Globus pallidus (tissue), 1 donor: ENCODE results near the gene DYNC2LI1.

ENCODE experiments used
- DNase-seq: peaks from one replicate; pipeline ENCODE4 v3.0.0-alpha.2; 2015; ENCODE audit warnings: low spot score

Gene DYNC2LI1

DNA sequence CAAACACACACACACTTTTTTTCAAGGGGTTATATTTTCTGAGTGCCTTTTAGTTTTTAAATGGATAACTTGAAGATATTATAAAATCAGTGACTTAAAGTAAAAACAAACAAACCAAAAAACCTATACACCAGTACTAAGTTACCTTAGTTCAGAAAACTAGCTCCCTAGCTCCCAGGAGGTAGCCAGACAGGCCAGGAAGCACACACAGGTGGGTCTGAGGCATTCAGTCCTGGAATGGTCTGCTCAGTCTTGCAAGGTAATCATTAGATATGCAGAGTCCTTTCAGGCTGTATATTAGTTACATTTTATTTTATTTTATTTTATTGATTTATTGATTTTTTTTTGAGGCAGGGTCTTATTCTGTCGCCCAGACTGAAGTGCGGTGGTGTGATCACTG is 10.7 kb upstream of the DYNC2LI1 start:
- DNase-seq: no peak

DNA sequence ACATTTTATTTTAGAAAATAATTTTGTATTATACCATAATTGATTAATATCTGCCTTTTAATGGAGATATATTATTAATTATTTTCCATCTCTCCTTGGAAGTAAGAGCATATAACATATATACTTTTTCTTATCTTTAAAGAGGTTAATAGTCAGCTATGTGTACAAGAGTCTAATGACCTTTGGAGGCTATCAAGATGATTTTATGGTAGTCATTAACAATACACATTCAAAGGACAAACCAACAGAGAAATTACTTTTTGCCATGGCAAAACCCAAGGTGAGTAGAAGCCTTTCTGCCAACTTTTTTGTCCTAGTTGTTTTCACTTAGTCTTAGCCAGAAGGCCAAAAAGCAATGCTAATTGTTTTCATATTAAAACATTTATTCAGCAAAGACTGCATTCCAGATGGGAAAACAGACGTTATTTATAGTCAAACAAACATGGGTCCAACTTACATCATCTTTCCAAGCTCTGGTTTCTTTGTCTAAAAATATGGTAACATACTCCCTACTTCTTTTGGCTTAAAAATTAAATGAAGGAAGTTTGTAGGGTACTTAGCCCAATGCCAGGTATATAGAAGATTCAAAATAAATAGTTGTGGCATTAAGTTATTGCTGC is 9.6 kb upstream of the DYNC2LI1 start:
- no peak for DNase-seq

DNA sequence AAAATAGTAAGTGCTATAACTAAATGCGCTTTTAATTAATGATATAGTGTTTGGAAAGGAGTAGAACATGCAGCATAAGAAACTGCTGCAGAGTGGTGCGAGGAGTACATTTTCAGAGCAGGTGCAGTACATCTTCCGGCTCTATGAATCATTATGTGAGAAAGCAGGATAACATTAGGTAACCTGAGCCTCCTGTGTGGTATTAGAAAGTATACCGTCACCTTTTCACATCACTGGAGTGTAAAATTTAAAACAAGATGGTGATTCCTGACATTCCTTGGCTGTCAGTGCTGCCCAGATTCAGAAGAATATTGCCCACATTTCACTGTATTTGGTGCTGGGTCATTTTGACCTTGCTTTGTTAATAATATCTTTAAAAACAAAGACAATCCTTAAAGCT is 7.8 kb upstream of the DYNC2LI1 start:
- no peak for DNase-seq

DNA sequence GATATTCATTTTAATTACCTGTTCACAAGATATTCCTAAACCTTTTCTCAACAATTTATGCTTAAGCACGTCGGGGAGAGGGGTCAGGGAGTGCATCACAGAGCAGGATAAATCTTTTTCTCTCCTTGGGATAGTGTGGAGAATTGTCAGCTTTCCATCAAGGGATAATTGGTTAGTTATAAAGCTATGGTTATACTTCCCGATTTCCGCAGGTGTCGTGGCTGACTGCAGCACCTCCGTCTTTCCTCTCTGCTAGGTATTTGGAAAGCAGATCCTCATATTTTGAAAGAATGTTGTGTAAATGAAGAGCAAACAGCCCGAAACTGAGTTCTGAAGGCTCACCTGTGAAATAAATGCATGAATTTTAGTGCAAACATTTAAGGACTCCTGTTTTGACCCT is 778 bp downstream of the DYNC2LI1 start:
- no peak for DNase-seq

DNA sequence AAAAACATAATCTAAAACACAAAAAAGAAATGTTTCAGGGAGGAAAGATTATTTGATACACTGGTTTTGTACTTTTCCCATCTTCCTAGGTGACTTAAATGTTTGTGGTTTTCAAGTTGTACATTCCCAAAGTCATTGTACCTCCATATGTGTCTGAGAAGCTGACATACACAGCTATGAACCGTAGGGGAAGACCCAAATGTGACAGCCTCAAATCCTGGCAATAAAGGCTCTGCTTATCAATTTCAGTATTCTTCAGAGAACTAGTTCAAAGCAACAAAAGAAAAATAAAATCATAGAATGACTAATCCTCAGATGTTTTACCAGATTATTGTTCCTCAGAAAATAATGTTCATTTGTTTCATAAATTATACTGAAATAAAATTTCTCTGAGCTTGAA is 2.5 kb downstream of the DYNC2LI1 start:
- DNase-seq: no peak

DNA sequence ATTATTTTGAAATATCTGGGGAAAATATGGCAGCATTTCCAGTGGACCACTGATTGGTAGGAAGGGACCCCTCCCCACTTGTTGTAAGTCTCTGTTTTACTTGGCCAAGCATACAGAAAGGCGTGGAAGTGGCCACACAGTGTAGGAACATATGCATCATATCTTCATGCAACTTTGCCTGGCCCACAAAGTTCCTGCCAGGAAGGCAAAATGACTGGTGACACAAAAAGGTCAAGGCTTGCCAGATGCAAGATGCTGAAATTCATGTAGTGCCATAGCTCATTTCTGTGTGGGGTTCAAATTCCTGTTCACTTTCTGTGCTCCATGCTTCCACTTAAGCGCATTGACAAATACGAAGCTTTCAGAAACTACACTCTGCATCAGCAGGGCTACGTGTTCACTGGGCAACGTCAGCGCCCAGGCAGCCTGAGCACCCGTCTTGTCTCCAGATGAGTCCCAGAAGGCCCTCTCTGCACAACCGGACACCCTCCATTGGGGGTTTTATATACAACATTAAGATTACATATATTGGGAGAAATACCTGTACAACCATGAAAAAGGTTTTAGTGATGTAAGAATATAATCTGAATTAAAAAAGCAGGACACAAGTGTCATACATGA is 3.6 kb downstream of the DYNC2LI1 start:
- no peak for DNase-seq

DNA sequence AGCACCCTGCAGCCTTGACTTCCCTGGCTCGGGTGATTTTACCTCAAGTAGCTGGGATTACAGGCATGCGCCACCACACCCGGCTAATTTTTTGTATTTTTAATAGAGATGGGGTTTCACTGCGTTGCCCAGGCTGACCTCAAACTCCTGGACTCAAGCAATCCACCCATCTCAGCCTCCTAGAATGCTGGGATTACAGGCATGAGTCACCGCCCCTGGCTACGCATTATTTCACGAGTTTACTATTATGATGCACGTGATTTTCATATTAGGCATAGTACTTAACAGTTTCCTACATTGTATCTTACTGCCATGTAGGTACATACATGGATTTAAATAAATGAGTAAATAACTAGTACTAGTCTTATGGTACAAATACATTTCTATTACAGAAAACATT is 4.4 kb downstream of the DYNC2LI1 start:
- no peak for DNase-seq

DNA sequence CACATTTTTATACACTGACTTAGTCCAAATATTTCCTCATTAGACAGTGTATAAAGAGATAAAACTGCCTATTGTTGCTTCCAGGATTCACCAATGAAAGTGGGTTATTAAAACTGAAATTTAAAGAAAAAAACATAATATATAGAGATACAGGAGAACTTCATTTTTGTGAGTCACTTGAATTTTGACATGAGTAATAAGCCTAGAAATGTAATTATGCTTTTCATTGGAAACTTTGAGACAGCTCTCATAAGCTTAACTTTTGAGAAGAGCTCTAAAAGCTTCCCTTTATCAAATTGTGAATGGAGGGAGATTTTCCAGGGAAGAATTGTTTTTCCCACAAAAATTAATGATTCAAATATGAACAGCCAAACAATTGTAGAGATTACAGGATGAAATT is 14.1 kb downstream of the DYNC2LI1 start:
- DNase-seq: no peak

DNA sequence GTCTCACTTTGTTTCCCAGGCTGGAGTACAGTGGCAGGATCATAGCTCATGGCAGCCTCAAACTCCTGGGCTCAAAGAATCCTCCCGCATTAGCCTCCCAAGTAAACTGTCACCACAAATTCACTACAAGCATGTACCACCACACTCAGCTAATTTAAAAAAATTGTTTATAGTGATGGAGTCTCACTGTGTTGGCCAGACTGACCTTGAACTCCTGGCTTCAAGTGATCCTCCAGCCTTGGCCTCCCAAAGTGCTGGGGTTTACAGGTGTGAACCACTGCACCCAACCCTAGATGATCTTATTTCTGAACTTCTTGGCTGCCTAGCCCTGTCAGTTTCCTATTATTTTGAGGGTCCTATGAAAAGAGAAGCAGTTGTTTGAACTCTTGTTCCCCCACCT is 14.8 kb downstream of the DYNC2LI1 start:
- no peak for DNase-seq

DNA sequence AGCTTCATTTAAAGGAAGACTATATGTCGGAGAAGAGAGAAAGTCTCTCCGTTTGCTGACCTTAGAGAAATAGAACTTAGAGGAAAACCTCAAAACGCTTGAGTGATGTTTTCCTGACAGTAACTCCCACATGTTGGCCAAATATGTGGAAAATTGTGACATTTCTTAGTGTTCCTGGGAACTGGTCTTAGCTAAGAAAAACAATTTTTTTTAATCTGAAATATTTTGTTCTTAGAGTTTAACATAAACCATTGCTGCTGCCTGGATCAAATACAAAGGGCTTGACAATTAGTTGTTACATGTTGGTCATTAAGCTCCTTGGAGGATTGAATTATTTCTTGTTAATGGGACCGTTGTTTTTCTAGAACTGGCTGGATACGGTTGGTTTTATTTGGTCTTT is 16.3 kb downstream of the DYNC2LI1 start:
- no peak for DNase-seq

DNA sequence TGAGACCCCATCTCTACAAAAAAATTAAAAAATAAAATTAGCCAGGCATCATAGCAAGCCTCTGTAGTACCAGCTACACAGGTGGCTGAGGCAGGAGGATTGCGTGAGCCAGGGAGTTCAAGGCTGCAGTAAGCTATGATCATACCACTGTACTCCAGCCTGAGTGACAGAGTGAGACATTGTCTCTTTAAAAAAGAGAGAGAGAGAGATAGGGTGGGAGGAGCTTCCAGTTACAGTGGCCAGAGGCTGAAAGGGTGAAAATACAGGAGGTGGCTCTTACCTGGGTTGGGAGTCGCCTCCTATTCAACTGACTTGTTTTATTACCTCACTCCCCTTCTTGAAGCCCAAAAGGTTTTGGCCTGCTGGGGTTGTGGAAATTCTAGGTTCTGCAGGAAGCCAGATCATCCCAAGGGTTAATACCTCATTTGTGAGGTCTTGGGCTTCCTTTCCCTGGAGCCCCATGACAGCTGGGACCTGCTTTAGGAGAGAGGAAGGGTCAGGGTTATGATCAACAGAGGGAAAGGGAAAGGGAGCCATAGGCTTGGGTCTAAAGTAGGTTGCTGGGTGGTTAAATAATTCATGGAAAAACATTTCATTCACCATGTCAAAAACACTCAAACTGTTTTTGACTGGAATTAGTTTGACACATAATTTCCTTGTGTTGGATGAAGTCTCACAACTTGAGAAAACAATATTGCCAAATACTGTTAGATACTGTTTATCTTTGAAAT is 17.4 kb downstream of the DYNC2LI1 start:
- no peak for DNase-seq

DNA sequence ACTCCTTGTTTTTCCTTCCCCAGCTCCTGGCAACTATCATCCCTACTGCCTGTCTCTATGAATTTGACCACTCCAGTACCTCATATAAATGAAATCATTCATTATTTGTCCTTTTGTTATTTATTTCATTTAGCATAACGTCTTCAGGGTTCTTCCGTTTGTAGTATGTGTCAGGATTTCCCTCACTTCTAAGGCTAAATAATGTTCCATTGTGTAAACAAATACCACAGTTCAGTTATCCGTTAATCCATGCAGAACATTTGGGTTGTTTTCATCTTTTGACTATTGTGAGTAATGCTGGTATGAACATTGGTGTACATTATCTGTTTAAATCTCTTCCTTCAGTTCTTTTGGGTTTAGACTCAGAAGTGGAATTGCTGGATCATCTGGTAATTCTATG is 18.8 kb downstream of the DYNC2LI1 start:
- DNase-seq: no peak

DNA sequence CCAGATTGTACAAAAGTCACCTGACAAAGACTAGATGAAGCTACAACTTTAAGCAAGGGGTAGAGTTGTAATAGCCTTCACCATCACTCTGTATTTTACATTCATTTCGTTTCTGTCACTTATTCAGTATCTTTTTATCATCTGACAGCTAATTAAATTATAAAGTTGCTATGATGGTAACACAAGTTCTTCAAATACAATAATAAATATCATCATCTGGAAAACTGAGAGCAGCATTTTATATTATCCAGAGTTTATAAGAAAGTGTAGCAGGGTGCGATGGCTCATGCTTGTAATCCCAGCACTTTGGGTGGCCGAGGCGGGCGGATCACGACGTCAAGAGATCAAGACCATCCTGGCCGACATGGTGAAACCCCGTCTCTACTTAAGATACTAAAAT is 21.1 kb downstream of the DYNC2LI1 start:
- DNase-seq: no peak

DNA sequence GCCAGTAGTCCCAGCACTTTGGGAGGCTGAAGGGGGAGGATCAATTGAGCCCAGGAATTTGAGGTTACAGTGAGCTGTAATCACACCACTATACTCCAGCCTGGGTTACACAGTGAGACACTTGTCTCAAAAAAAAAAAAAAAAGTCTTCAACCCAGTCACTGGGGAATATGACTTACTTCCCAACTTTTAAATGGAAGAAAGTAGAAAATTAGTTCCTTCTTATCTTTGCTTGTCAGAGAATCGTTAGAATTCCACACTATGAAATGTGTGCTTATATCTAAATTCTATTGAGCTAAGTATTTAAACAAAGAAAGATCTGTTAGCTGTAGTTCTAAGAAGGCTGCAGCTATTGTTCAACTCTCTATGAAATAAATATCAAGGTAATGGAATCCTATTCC is 22.4 kb downstream of the DYNC2LI1 start:
- no peak for DNase-seq

DNA sequence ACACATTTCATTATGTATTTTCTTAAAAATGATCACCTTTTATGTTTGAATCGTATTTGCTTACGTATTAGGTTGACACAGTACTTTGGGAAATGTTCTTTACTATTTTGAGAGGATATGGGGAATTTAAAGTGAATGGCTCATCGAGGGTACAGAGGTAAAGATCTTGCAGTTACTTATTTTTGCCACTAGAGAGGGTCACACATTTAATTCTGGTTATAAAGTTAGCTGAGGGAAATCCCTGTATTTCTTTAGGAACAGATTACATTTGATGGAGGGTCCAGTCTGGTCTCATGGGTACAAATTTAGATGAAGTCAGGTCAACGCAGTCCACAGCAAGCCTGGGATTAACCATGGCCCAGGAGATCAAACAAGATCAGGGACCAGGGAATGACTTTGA is 24.5 kb downstream of the DYNC2LI1 start:
- DNase-seq: no peak

DNA sequence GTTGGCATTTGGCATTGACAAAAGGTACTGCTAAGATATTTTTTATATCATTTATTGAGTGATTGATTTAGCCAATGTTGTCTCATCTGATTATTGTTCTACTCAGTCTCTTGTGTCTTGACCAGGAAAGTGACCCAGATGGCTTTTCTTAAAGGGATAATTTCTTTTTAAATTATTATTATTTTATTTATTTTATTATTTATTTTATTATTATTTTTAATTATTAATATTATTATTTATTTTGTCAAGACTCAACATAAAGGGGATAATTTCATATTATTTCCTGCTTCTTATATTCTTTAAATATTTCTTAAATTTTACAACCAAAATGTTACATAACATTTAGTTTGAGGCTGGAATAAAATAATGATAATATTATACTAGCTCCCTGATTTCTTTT is 27.1 kb downstream of the DYNC2LI1 start:
- no peak for DNase-seq

DNA sequence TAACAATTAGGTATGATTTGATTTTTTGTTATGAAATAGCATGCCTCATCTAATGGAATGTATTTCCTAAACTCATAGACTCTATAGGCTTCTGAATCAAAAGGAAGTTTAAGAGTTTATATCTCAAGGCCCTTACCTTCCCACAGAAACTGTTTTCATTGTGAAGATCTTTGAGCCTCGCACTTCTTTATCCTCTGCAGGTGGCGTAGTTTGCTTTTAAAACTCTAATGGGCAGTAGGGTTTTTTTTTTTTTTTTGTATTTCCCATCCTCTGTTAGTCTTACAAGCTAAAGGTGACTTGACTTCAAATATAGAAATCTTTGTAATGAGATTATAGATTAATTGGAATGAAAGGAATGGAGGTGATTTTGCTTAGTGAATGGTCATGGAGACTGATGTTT is 28.3 kb downstream of the DYNC2LI1 start:
- DNase-seq: no peak

DNA sequence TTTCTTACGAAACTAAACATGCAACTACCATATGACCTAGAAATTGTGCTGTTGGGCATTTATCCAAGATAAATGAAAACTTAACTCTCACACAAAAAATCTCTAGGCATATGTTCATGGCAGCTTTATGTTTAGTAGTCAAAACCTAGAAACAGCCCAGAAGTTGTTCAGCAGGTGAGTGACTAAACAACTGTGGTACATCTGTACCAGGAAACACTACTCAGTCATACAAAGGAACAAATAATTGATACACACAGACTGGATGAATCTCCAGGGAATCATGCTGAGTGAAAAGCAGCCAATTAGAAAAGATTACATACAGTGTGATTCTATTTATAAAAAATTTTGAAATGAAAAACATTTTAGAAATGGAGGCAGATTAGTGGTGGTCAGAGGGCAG is 29.3 kb downstream of the DYNC2LI1 start:
- no peak for DNase-seq

DNA sequence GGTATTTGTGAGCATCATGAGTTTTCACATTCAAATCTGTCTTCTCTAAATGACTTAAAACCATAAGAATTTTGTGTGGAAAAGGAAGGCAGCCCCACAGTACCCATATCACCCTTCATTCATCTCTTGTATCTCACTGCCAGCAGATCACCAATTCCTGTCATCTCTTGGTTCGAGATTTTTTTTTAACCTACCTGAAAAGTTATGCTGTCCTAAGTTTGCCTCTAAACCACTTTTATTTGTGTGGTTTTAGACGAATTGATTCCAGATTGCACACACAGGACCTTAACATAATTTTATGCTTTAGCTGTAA is 32.8 kb downstream of the DYNC2LI1 start:
- no peak for DNase-seq

DNA sequence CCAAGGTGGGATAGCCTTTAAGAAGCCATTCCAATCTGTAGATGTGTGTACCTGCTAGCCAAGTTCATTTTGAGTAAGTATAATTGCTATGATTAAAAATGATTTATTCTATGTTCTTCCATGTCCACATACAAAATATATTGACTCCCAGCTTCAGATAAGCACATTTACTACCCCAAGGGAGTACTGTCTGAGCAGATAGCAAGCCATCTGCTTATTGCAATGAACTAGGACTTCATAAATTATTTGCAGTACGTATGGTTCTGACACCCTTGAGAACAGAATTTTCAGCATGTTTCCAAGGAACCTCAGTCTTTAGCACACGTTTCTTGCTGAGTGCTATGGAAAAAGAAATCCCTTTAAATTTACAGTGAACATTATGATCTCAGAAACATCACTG is 36.6 kb downstream of the DYNC2LI1 start:
- DNase-seq: no peak

DNA sequence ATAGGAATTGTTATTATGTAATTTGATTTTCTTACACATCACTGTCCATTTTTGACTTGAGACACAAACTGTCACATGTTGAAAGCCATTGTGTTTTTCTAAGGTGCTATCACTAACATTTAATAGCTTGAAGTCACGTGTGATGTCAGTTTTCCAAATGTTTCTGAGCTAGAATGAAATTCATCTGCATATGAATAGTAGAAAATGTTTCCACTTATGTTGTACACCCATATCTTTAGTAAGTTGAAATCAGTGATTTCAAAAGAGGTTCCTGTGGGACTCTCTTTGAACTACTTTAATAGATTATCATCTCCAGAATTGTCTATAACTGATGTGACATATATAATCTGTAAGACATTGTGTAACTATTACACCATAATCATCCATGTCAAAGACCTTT is 37.0 kb downstream of the DYNC2LI1 start:
- no peak for DNase-seq

DNA sequence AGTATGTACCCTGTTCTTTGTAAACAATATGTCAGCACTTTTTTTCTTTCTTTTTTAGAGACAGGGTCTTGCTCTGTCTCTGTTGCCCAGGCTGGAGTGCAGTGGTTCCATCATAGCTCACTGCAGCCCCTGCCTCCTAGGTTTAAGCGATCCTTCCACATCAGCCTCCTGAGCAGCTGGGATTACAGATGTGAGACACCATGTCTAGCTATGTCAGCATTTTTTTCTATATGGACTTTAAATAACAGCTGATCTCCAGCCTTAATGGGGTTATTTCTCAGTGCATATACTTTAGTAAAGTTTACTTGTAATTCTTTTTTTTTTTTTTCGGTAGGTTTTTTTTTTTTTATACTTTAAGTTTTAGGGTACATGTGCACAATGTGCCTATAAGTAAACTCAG is 38.2 kb downstream of the DYNC2LI1 start:
- no peak for DNase-seq

DNA sequence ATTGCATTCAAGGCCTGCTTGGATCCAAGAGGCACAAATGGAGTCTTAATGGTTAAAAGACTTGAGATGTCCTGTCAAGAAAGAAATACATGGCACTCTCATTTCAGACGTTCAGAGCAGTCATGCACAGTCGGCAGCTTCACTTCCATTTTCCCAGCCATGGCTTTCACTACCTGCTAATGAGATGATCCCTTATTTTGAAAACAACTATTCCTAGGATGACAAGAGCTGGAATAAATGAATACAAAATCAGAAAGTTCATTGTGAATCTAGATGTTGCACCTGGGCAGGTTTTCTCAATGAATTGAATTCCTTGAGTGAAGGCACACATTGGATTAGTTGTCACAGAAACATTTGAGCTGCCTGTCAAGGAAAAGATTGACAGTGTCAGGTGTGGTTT is 39.1 kb downstream of the DYNC2LI1 start:
- no peak for DNase-seq

DNA sequence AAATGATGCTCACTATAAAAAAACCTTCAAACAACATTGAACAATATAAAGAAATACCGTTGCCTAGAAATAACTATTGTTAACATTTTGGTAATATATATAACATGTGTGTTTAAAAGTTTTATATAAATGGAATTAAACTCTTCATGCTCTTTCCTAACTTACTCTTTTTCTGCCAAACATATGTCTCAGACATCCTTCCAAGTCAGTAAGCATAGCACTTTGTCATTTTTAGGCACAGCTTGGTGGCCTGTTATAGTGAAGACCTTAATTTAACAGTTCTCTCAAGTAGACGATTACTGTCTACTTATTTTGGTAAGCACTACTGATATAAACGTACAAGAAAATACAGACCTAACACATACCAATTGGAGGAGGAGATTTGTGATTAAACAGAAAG is 40.9 kb downstream of the DYNC2LI1 start:
- no peak for DNase-seq
